KOPT-K1 (cell line): ENCODE measurements around the gene CLCF1.

Experiments used
- H3K27ac ChIP-seq: fragments of 200-600 bp; sonication (generic); 2 replicates; pipeline ENCODE4 v1.5.1; 2016; ENCODE audit warnings: antibody characterized with exemption, mild to moderate bottlenecking, low read depth, low read length; ENCODE audit not compliant: poor library complexity, severe bottlenecking
- H3K36me3 ChIP-seq: fragments of 200-600 bp; sonication (generic); 2 replicates; pipeline ENCODE4 v1.5.1; 2017; ENCODE audit warnings: antibody characterized with exemption, mild to moderate bottlenecking, low read length, moderate library complexity; ENCODE audit not compliant: insufficient read depth
- H3K9me3 ChIP-seq: fragments of 200-600 bp; sonication (generic); 2 replicates; pipeline ENCODE4 v1.5.1; 2017; ENCODE audit warnings: antibody characterized with exemption, low read length, mild to moderate bottlenecking; ENCODE audit not compliant: insufficient read depth, poor library complexity, severe bottlenecking

The CLCF1 gene

DNA sequence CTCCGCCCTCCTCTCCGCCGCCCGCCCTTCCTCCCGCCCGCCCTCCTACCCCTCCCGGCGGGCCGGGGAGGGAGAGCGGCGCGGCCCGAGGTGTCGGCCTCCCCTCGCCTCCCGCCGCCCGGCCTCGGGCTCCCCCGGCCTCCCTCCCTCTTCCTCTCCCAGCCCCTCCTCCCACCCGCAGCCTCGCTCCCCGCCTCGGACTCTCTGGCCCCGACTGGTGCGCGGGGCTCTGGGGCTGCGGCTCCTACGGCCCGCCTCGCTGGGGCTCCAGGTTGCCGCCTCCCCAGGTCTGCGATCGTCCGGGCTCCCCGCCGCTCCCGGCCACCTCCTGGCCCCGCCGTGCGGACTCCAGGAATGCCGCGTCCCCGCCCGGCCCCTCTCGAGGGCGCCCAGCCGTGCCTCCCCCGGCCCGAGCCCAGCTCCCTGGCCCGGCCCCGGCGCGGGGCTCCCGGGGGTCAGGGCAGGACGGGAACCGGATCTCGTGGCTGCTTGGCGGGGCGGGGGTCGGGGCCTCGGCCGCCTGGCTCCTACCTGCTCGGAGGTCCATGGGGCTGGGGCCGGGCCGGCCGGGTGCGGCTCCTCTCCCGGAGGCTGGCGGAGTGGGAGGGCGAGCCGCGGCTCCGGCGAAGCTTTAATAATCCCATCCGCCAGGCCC is at the start of gene CLCF1:
CLCF1 (minus strand) TSS at position 606 of the 655 bp plus-strand sequence; CDS start at position 547, 59 bp downstream.
- Histone ChIP-seq H3K36me3 (no peaks in the 10 kb centered on the region), H3K9me3 (no peaks in the 10 kb centered on the region), H3K27ac (no peak within 1 kb of the TSS)

DNA sequence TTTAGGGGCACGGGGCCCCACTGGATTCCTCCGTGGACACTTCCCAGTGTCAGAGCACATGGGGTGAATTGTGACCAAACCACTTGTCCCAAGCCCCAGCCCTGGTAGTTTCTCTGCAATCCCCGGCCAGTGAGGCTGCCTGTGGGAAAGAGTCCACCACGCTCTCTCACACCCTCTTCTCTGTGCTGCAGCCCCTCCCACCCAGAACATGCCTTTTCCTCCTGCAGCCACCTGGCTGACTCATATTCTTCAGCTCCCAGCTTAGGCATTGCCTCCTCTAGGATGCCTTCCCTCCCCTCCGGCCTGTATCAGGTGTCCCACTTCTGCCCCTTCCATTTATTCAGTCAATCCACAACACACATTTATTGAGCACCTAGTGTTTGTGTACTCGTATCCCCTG is 49.5 kb upstream of the CLCF1 start:
- peak overlapping the region; percentile 37 for H3K27ac ChIP-seq
- H3K36me3 ChIP-seq = no peaks in the 10 kb centered on the region
- no peaks in the 10 kb centered on the region for H3K9me3 ChIP-seq

DNA sequence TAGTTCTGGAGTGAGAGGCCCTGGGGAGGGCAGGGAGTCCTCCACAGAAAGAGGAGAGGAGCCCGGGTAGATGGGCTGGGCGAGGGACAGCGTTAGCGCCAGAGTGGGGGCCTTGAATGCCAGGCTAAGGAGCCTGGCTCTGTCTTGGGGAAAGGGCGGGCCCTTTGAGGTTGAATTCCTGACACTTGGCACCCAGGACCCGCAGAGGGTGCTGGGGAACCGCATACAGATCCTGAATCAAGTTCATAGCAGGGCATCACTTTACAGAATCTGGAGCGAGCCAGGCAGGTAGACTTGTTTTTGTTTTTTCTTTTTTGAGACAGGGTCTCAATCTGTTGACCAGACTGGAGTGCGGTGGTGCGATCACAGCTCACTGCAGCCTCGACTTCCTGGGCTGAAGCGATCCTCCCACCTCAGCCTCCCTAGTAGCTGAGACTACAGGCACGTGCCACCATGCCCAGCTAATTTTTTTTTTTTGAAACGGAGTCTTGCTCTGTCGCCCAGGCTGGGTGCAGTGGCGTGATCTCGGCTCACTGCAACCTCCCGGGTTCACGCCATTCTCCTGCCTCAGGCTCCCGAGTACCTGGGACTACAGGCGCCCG is 48.1 kb upstream of the CLCF1 start:
- Histone ChIP-seq H3K27ac (peak overlapping the region; percentile 21), H3K9me3 (no peaks in the 10 kb centered on the region), H3K36me3 (no peaks in the 10 kb centered on the region)

DNA sequence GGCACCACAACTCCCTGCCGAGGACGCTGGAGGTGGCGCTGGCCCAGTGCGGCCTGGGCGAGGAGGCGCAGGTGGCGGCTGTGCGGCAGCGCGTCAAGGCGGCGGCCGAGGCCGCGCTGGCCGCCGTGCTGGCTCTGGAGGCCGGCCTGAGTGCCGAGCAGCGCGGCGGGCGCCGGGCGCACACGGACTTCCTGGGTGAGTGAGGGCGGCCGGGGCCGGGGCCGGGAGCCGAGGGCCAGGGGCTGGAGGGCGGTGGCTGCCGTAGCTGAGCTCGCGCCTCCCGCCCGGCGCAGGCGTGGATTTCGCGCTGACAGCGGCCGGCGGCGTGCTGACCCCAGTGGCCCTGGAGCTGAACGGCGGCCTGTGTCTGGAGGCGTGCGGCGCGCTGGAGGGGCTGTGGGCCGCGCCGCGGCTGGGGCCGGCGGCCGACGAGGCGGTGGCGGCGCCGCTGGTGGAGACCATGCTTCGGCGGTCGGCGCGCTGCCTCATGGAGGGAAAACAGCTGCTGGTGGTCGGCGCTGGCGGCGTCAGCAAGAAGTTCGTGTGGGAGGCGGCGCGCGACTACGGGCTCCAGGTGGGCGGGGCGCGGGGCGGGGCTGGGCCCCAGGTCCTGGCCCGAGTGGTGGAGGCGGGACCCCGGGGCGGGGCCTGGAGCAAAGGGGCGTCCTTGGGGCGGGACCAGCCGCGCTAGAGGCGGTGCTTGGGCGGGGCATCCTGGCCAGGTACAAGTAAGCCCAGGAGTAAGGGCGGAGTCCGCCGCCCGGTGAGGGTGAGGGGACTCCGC is 47.4 kb upstream of the CLCF1 start:
- Histone ChIP-seq H3K27ac (peak overlapping the region; percentile 91), H3K9me3 (no peaks in the 10 kb centered on the region), H3K36me3 (no peaks in the 10 kb centered on the region)

DNA sequence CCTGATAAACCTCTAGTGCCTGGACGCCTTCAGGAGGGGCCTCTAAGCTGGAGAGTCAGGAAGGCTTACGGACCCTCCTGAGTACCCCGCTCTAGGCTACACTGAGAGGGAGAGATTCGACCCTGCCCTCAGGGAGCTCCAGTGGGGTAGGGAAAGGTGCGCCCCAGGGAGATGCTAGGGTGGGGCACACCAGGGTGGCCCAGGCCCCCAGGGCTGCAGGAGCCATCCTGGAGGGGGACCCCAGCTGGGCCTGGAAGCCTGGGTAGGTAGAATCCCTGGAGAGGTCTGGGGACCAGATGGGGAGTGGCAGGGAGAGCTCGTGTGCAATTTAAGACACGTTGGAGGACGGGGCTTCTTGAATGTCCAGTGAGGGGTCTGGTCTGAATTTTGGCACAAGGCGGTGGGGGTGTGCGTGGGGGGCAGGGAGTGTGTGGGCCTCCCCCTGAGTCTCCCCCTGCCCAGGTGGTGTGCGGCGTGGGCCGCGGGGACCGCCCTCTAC is 46.8 kb upstream of the CLCF1 start:
- H3K27ac ChIP-seq = peak overlapping the region; percentile 91
- H3K9me3 ChIP-seq = no peaks in the 10 kb centered on the region
- no peaks in the 10 kb centered on the region for H3K36me3 ChIP-seq

DNA sequence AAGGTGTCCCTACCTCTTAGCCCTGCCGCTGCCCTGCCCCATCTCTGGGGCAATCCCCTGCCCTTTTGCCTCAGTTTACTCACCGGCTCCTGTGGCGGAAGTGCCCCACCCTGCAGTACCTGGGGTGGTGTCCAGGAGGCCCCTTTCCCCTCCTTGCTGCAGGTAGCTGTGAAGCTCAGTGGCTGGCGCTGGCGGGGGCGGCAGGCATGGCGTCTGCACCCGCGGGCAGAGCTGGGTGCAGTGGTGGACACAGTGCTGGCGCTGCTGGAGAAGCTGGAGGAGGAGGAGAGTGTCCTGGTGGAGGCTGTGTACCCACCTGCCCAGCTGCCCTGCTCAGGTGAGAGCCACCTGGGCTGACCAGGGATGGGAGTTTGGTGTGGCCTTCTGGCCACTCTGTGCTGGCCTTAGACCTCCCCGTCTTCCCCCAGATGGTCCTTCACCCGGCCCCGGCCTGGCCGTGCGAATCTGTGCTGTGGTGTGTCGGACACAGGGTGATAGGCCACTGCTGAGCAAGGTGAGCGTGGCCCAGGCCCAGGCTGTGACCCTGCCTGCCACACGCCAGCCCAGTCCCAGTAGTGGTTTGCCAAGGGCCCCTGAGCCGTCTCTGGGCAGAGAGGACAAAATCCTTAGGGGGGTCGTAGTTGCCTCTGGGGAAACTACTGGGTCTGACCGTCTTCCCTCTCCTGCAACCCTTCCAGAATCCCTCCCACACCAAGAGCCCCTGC is 46.1 kb upstream of the CLCF1 start:
- Histone ChIP-seq H3K27ac (peak overlapping the region; percentile 91), H3K9me3 (no peaks in the 10 kb centered on the region), H3K36me3 (no peaks in the 10 kb centered on the region)

DNA sequence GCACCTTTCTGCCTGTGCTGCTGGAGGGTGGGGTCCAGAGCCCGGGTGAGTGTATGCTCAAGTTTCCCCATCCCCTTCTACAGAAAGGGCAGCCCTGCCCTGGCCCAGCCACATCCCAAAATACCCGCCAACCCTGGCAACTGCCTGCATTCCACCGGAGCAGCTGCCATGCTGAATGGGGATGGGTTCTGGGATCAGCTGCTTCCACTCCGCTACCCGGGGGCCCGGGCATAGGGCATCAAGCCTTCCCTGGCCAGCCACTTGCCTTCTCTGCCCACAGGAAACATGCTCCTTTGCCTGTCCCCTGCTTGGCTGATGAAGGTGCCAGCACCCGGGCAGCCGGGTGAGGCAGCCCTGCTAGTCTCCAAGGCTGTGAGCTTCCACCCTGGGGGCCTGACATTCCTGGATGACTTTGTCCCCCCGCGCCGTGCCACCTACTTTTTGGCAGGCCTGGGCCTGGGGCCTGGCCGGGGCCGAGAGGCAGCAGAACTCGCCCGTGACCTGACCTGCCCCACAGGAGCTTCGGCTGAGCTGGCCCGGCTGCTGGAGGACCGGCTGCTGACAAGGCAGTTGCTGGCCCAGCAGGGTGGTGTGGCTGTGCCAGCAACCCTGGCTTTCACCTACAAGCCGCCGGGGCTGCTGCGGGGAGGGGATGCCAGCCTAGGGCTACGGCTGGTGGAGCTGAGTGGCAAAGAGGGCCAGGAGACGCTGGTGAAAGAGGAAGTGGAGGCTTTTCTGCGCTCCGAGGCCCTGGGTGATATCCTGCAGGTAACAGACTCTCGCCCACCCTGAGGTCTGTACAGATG is 45.3 kb upstream of the CLCF1 start:
- peak overlapping the region; percentile 91 for H3K27ac ChIP-seq
- H3K36me3 ChIP-seq = no peaks in the 10 kb centered on the region
- H3K9me3 ChIP-seq = no peaks in the 10 kb centered on the region

DNA sequence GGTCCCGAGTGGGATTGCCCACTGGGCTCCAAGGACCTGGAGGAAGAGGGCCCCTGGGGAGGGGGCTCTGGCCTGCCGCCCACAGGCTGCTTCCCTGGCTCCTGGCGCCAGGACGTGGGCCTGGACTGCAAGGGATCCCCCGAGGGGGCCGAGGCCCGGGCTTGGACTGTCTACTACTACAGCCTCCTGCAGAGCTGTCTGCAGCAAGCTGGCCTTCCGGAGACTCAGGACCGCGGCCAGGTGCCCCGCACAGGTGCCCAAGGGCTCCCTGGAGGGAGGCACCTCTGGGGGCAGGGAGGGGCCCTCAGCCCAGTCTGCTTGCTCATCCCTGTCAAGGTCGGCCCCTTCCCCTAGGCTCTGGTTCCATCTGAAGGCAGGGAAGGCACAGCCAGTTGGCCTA is 44.0 kb upstream of the CLCF1 start:
- no peaks in the 10 kb centered on the region for H3K9me3 ChIP-seq
- H3K36me3 ChIP-seq = no peaks in the 10 kb centered on the region
- peak overlapping the region; percentile 91 for H3K27ac ChIP-seq

DNA sequence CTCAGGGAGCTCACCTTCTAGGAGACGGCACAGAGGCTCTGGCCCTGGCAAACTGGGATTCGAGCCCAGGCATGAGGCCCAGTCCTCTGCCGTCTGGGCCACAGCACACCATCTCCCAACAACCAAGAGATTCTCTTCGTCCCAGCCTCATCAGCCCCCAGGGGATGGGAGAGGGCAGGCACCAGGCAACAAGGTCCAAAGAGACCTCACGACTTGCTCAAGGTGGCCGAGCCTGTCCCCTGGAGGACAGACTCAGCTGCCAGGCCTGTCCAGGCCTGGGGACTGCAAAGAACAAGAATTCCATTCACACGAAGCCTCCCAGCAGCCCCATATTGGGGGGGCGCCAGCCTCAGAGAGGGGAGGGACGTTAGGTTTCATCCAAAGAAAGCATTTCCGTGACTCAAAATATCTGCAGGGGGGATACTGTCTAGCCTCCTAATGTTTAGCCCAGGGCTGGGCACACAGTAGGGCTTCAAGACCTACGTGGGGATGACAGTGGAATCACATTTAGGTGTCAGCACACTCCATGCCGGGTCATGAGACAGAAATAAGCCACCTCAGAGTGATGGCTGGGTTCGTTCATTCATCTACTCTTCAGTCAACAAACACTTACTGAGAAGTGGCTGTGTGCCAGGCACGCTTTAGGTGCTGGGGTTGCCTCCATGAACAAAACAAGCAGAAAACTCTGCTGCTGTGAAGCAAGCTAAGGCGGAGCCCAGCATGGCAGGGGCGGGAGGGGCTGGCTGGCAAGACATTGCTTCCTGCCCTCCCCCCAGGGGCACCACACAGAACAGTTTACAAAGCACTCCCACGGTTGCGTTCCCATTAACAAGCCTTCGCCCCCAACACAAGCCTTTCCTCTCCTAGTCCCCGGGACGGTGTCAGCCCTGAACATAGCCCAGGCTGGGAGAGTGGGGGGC is 43.3 kb upstream of the CLCF1 start:
- Histone ChIP-seq H3K9me3 (no peaks in the 10 kb centered on the region), H3K27ac (peak overlapping the region; percentile 91), H3K36me3 (no peaks in the 10 kb centered on the region)

DNA sequence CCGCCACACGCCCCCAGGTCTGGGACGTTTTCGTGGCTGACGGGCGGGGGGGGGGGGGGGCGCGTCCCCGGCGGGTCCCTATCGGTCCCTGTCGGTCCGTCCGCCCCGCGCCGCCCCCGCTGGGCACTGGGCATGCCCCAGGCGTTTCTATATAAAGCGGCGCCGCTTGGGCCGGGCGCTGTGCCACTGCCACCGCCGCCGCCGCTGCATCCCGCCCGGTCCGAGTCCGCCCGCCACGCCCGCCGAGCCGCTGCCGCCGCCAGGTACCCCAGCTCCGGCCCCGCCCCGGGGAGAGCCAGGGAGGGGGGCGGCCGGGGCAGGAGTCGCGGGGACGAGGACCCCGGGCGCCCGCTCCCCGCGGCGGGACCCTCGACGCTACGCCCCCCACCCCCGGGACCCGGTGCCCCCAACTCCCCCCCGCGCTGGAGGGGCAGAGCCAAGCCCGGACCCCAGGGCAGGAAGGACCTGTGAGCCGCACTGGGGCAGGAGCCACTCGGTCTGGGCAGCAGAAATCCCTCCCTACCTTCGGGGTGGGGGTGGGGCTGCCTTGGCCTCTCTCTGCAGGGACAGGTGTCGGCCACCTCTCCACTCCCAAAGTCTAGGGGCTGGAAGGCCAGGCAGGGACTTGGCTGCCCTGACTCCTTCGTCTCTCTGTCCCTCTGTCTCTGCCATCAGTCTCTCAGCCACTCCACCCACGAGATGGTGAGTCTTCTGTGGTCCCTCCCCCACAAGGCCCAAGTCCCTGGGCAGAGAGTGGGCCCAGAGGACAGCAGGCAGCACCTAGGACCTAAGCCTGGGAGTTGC is 42.3 kb upstream of the CLCF1 start, which contains the start of gene CARNS1:
CARNS1 (plus strand) TSS at position 178 of the 804 bp plus-strand sequence; CDS start at position 700, 522 bp downstream.
- Histone ChIP-seq H3K9me3 (no peaks in the 10 kb centered on the region), H3K36me3 (0 out of 2 replicates have a peak, but pooled peaks cover under 1% of the 10 kb centered on the region), H3K27ac (peak within 1 kb of the TSS; percentile 91)

DNA sequence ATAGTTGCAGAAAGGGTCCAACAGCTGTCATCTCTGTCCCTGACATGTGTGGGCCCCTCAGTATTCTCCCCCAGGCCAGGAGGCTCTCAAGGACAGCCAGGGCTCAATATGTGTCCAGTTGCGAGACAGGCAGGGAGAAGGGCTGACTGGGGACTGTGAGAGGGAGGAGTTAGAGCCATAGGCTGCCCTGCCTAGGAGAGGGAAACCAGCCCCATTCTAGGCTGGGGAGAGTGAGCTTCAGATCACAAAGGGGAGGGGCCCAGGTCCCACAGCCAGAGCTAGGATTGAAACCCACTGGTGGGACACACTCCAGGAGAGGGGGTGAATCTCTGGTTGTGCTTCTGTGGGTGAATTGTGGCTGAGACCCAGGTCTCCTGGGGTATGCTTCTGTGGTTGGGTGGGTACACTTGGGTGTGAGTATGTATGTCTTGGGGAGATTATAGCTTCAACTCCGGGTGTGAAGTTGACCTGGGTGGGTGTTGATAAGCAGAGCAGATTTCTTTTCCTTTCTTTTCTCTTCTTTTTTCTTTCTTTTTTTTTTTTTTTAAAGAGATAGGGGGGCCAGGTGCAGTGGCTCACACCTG is 40.0 kb upstream of the CLCF1 start:
- 0 out of 2 replicates have a peak, but pooled peaks cover 12% of the 10 kb centered on the region for H3K36me3 ChIP-seq
- H3K27ac ChIP-seq = peak overlapping the region; percentile 96
- H3K9me3 ChIP-seq = no peaks in the 10 kb centered on the region

DNA sequence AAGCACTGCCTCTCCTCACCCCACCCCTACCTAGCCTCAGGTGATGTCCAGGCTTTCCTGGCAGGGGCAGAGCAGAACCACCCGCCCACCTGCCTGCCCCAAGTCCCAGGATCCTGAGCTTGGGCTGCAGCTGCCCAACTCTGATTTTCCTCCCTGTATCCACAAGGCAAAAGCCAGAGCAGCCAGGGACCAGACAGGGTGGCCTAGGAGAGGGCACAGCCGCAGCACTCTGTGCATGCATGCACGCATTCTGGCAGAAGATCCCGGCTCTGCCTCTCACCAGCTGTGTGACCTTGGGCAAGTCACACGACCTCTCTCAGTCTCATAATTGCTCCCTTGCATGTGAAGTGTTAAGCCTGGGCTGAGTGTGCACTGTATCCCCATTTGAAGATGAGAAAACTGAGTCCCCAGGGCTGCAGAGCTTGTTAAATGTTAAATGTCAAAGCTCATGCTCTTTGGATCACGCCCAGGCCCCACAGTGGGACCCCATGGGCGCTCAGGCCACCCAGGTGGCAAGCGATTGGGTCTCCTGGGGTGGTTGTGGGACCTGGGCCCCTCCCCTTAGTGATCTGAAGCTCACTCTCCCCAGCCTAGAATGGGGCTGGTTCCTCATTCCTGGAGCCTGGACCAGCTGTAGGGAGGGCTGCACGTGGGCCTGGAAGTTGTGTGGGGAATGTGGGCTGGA is 39.2 kb upstream of the CLCF1 start:
- peak overlapping the region; percentile 96 for H3K27ac ChIP-seq
- no peaks in the 10 kb centered on the region for H3K9me3 ChIP-seq
- peaks cover 17% of the 10 kb centered on the region; the same call in 1 of the 2 replicates for H3K36me3 ChIP-seq
